Medulla oblongata (tissue), 1 donor: ENCODE measurements around the gene RPGRIP1.
"Not testable (repeated sequence)": the region's sequence is repeated elsewhere in the genome, so short reads cannot be mapped to it uniquely, and the experiment has no call there.

ENCODE experiments used
- DNase-seq: peaks from one replicate; pipeline ENCODE4 v3.0.0-alpha.2; 2015; ENCODE audit errors: extremely low spot score

RPGRIP1 gene

DNA sequence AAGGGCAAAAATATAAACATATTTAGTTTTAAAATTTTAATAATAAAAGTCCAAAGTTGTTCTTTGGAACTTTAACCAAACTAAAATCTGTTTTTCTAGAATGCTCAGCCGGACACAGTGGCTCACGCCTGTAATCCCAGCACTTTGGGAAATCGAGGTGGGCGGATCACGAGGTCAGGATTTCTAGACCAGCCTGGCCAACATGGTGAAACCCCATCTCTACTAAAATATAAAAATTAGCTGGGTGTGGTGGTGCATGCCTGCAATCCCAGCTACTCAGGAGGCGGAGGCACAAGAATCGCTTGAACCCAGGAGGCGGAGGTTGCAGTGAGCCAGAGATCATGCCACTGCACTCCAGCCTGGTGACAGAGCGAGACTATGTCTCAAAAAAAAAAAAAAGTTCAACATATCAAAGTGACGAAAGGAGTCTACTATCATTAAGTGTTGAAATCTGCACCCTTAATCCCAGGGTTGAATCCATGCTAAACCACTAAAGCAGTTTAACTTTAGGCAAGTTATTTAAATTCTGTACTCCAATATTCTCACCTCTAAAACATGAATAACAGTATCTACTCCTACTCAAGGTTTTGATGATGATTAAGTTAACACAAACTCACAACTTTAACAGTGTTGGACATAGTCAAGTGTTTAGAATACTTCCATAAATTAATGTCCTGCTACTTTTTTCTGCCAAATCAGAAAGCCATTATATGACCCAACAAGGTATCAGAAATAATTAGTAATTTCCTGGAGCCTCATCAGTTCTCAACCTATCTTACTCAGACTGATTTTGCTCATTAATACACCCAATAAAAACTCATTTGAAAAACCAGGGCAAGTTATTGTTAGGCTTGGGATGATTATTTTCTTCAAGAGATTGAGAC lies 21.6 kb upstream of the RPGRIP1 start:
- DNase-seq = no peak

DNA sequence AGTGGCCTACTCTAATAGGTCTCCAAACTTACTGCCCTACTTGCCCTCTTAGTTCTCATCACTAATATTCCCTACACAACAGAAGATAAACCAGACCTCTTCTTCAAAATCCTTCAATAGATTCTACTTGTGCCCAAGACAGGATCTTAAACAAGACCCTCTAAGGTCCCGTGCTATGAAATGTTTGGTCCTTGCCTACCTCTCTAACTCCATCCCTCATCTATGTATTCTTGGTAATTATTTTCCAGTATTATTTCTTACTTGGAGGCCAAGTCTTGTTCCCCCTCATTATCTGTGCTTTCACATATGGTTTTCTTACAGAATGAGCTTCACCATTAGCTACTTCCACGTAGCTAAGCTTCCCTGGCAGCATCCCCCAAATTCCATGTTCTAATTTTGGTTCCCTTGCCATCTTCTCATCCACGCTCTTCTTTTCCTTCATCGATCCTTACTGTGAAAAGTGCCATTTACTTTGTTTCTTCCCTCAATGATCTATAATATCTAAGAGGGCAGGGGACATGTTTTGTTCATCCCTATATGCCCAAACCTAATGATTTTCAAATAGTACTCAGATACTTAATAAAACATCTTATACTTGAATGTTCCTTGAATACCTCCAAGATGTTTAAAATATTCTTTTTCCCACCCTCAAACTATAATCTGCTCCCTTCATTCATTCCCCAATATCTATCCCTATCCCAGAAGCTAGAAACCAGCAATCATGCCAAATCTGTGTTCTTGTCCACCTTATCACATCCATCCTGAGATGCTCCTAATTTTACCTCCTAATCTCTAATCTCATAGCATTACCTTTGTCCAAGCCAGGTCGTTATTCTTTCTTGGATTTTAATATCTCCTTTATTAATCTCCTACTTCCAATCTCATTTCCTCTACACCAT lies 20.7 kb upstream of the RPGRIP1 start:
- DNase-seq = no peak

DNA sequence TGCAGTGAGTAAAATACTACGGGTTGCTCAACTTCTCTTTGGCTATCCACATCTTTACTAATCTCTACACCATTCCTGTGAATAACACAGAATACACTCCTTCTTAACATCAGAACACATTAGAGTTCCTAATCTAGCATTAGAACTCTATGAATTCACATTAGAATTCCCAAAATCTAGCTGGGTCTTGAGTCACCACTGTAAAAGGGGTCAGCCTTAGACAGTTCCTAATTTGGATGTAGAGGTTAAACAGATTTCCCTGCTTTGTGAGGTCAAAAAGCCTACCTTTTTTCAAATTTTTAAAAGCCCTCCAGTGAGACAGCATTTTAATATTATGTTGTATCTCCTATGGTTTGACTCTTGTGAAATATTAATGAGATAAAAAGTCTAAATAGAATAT lies 18.1 kb upstream of the RPGRIP1 start:
- DNase-seq = no peak

DNA sequence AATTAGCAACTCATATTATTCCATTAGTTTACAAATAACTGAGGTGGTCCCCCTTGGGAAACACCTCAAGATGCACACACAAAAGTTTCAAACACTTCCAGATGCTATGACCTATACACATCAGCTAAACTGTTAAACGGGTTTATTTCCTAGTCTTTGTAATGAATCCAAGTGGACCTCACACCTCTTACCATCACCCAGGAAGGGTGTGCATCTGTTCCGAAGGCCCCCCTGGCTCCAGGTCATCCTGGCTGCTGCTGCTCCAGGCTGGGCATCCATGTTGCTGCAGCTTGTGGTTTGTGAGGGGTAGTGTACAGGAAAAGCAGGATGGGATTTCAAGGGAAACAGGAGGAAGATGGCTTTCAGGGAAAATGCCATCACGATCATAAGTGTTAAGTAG lies 17.5 kb upstream of the RPGRIP1 start:
- no peak for DNase-seq

DNA sequence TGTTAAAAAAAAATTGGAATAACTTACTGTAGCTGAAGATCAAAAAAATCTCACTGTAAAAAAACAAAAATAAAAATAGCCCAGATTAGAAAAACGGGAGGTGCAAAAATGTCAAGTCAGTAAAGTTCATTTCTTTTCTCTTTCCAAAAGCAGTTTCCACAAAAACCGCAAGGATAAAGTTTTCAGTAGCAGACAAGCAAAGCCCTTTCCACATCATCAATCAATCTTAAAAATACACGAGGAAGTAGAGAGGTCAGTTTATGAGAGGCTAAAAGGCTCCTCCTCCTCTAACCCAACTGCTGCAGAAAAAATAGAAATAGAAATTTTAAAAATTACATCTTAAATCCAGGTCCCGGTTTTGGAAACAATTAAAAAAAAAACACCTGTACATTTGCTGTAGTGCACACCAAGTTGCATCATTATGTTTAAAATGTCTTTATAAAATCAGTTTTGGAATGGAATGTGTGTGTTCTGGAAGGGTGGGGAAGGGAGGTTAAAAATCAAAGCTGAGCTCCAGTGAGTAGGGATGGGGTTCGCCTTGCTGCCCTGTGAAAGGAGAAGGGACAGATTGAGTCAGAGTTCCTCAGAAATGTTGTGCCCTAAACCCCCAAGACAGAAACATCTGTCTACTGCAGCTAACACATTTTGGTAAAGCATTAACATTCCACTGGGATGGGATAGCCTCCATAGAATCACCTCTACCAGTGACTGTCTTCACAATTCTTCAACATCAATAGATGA lies 16.4 kb upstream of the RPGRIP1 start:
- DNase-seq = no peak

DNA sequence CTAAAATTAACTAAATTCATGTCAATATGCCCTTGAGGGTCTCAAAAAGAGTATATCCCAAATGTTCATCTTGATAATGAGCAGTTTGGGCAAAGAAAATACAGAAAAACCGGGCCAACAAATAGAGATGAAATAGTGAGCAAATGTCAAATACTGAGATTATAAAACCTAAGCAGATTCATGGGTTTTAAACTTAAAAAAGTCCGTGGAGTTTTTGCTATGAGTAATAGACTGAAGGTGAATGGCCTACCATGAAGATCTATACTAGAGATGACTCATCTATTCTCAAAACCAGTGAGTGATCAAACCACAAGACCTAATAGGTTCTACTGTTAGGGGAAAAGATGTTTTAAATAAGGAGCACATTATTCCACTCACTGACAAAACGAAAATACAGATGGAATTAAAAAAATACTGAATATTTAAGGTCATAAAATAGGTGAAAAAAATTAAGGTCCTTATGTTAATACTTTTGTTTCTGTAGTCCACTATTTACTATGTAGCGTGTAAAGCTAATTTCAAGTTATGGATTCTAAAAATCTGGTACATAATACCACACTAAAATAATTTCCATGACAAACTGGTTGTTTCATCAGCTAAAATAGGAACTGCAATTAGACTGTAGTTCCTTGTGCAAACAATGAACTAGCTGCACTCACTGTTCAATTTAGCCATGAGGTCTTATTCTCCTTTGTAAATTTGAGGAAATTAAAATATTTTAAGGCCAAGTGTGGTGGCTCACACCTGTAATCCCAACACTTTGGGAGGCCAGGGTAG lies 15.7 kb upstream of the RPGRIP1 start:
- no peak for DNase-seq

DNA sequence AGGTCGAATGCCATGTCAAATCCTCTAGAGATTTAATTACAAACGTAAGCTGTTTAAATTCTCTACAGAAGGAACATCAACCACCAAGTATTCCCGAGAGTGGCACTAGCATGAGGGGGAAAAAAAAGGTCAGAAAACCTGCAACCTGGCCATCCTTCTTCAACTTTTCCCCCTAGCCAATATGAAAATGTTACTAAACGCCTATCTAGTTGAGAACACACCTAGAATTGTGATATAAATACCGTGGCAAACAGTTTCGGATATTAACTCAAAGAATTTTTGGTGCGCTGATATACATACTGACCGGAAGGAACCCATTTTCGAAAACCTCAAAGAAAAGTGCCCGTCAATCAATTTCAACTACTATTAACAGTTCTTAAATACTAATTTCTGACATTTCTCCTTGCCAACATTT lies 12.4 kb upstream of the RPGRIP1 start:
- no peak for DNase-seq

DNA sequence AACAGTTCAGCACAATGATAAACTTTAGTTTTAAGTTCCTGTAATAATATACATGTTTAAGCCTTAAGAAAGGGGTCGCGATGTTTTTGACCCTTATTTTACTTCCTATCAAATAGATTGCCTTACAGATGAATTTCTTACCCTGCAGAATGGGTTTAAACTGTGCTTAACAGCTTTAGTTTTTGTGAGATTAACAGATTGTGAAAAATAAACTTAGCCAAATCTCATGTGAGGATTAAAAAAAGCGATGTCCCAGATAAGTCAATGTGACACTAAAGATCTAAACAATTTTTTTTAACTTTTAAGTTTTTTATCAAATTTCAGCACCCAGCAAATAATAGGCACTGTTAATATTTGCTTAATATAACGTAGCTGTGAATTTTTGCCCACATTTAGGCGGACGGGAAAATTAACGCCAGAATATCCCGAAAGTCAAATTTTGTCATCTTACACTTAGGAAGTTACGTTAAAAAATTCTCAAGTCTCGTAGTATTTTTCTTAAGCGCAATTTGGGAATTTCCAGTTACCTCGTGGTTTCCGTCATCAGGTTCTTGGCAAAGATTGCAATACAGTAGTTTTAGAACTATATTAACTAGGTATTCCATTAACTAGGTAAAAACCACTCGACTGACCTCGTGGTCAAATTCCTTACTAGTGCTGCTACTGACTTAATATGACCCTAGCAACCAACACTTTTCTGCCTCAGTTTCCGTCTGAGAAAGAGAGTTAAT lies 11.8 kb upstream of the RPGRIP1 start:
- peak; percentile 20 for DNase-seq

DNA sequence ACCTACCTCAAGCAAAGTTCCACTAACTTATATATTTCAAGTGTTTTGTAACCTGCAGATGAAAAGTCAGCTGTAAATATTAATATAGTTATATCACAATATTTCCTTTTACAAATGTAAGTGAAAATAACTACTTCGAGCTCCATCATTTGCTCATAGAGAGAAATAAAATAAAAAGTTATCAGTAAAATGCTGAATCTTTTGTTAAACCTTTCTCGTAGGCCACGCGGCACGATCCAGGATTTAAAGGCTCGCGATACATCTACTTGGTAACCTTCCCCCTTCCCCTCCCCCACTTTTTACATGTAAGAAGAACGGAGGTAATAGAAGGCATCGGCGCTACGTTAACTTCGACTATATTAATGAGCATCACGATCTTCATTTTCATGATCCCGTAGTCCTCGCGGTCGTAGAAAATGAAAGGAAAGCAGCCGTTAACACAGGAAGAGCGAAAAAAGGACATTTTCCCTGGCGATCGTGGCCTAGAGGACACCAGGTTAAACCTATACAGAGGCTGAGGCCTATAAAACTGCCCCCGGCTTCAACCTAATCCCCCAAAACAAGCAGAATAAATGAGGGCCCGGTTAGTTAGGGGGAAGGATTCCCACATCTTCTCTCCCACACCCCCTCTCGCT lies 11.1 kb upstream of the RPGRIP1 start:
- DNase-seq = peak; percentile 61

DNA sequence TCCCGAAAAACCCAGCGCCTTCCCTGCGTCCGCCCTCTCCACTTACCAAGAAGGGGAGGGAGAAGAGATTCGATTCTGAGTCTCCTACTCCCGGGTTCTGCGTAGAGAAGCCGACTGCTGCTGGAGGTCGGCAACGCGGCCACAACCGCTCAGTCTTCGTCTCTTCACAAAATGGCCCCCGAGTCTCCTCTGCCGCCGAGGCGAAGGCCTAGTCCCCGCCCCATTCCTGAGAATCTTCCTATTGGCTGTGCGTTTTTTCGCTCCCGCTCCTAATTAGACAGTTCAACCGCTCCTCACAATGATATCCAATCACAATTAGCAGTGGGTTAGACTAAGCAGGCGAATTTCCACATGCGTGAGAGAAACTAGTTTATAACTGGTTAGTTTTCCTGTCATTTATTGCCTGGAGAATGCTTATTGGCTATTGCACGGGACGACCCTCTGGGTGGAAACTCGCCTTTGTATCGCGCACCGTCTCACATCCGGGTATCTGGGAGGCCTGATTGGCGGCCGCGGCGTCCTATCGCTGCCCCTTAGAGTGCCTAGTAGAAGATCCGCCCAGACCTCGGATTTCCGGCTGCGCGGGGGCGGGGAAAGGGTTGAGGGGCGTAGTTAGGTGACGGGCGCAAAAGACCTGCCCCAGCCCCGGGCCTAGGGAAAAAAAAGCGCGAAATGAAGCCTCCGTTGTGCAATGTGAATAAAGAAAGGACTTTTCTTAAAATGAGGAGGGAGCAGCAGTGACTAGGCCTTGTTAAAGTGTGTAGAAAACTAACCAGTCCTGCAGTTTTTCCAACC lies 10.4 kb upstream of the RPGRIP1 start, which contains the start of gene HNRNPC:
Gene HNRNPC (minus strand): TSS at position 191 of the 795 bp plus-strand sequence. CDS start 35,249 bp downstream, outside the sequence.
- DNase-seq = peak; percentile 100

DNA sequence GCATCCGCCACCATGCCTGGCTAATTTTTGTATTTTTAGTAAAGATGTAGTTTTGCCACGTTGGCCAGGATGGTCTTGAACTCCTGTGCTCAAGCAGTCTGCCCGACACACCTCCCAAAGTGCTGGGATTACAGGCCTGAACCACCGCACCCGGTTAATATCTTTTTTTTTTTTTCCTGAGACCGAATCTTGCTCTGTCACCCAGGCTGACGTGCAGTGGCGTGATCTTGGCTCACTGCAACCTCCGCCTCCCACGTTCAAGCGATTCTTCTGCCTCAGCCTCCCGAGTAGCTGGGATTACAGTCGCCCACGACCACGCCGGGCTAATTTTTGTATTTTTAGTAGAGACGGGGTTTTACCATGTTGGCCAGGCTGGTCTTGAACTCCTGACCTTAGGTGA lies 7.2 kb upstream of the RPGRIP1 start:
- not testable (repeated sequence) for DNase-seq

DNA sequence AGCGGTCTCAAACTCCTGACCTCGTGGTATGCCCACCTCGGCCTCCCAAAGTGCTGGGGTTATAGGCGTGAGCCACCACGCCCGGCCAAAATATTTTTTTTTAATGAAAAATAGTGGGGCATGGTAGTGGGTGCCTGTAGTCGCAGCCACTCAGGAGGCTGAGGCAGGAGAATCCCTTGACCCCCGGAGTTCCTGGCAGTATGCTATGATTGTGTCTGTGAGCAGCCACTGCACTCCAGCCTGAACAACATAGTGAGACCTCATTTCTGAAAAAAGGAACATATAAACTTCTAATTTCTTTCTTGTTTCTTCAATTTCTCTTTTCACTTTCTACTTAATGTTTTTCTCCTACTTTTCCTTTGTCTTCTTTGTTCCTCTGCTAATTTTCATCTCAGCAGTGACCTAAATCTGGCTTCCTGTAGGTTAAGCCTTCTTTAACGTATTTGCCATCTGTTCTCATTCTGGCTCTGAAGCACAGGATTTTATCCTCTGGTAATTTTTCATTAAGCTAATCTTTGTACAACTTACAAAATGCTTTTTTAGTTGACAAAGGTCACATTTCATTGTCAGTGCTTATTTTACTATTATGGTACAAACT lies 4.5 kb upstream of the RPGRIP1 start:
- DNase-seq = no peak

DNA sequence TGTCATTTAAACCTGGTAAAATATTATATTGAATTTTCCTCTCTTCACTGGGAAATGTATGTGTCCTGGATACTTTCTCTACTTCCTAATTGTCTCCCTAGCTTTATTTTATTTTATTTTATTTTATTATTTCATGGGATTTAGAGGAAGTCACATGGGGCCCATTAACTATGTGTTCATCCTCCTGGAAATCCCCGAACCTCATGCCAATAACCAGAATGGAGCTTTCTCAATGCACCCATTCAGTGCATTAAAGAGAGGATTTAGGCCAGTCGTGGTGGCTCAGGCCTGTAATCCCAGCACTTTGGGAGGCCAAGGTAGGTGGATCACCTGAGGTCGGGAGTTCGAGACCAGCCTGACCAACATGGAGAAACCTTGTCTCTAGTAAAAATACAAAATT lies 1.3 kb upstream of the RPGRIP1 start:
- DNase-seq = no peak

DNA sequence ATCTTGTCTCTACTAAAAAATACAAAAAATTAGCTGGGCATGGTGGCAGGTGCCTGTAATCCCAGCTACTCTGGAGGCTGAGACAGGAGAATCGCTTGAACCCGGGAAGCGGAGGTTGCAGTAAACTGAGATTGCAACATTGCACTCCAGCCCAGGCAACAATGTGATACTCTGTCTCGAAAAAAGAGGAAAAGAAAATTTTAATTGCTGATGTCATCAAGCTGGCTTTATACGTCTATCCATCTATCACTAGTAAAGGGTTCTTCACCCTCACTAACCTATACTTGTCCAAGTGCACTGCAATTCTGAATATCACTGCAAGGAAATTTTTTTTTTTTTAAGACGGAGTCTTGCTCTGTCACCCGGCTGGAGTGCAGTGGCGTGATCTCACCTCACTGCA lies 2.0 kb downstream of the RPGRIP1 start:
- DNase-seq = not testable (repeated sequence)

DNA sequence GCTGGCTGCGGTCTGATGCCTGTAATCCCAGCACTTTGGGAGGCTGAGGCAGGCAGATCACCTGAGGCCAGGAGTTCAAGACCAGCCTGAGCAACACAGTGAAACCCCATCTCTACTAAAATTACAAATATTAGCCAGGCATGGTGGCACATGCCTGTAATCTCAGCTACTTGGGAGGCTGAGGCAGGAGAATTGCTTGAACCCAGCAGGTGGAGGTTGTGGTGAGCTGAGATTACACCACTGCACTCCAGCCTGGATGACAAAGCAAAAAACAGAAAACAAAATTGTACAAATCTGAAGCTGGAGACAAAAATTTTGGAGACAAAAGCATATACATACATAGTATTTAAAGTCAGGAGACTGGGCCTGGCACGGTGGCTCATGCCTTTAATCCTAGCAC lies 6.6 kb downstream of the RPGRIP1 start:
- not testable (repeated sequence) for DNase-seq

DNA sequence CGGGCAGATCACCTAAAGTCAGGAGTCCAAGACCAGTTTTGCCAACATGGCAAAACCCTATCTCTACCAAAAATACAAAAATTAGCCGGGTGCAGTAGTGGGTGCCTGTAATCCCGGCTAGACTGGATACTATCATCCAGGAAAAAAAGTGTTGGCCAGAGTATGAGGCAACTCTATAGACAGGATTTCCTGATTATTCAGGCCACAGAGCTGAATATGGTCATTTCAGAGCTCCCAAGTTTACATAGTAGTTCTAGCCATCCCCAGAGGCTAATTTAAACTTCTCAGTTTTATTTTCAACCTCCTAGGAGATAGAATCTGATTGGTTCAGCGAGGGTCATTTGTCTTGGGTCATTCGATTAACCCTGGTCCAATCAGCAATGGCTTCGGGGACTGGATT lies 7.3 kb downstream of the RPGRIP1 start:
- no peak for DNase-seq

DNA sequence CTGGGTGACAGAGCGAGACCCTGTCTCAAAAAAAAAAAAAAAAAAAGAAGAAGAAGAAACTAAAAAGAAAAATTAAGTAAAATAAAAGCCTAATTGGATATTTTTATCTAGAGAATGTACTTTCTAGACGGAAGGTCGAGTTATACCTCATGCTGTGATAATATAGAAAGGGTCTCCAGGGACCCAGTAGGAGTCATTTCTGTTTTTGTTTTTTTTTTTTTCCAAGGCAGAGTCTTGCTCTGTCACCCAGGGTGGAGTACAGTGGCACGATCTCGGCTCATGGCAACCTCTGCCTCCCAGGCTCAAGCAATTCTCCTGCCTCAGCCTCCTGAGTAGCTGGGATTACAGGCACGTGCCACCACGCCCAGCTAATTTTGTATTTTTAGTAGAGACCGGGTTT lies 14.1 kb downstream of the RPGRIP1 start:
- DNase-seq = not testable (repeated sequence)

DNA sequence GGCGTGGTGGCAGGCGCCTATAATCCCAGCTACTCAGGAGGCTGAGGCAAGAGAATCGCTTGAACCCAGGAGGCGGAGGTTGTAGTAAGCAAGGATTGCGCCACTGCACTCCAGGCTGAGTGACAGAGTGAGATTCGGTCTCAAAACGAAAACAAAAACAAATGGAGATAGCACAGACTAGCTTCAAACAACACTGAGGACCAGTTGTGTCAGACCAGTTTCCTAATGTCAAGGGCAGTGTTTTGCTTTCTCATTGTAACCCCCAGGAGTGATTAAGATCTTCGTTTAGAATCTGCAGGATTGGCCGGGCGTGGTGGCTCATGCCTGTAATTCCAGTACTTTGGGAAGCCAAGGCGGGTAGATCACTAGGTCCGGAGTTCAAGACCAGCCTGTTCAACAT lies 18.5 kb downstream of the RPGRIP1 start:
- DNase-seq = no peak
